Astrocyte (in vitro differentiated cells and primary cell): ENCODE results near the gene ACTN1. TPM values are rescaled to one million over a fixed set of nuclear protein-coding genes. Genes with fewer than 3 reads are reported as not detected.

Experiments
- DNase-seq: peaks from one replicate; pipeline ENCODE4 v3.0.0-alpha.2; 2010; ENCODE audit warnings: low read depth
- FAIRE-seq: peaks from 2 replicates; lab custom pipeline; 2011; peaks lifted over from hg19 to GRCh38; lab: Jason Lieb, UNC
- H2AFZ ChIP-seq: 2 replicates; pipeline ENCODE4 v1.6.0; 2012; ENCODE audit warnings: low read depth, low read length, inconsistent platforms
- H3K27ac ChIP-seq: 2 replicates; pipeline ENCODE4 v1.5.1; 2011; ENCODE audit warnings: low read depth, low read length, inconsistent platforms
- H3K27me3 ChIP-seq: 2 replicates; pipeline ENCODE4 v1.6.0; 2011; ENCODE audit warnings: low read length, inconsistent platforms; ENCODE audit not compliant: insufficient read depth
- H3K36me3 ChIP-seq: 2 replicates; pipeline ENCODE4 v1.5.1; 2011; ENCODE audit warnings: low read length, inconsistent platforms; ENCODE audit not compliant: insufficient read depth
- H3K4me1 ChIP-seq: 2 replicates; pipeline ENCODE4 v1.5.1; 2011; ENCODE audit warnings: low read length, inconsistent platforms; ENCODE audit not compliant: insufficient read depth
- H3K4me2 ChIP-seq: 2 replicates; pipeline ENCODE4 v1.6.0; 2012; ENCODE audit warnings: low read length, inconsistent platforms
- H3K4me3 ChIP-seq: 2 replicates; pipeline ENCODE4 v1.5.1; 2011; ENCODE audit warnings: low read depth, mild to moderate bottlenecking, low read length, inconsistent platforms; ENCODE audit not compliant: insufficient read depth
- H3K79me2 ChIP-seq: 2 replicates; pipeline ENCODE4 v1.6.0; 2012; ENCODE audit warnings: mild to moderate bottlenecking, low read length, inconsistent platforms; ENCODE audit not compliant: insufficient read depth
- H3K9ac ChIP-seq: 2 replicates; pipeline ENCODE4 v1.6.0; 2012; ENCODE audit warnings: mild to moderate bottlenecking, low read length, inconsistent platforms
- H3K9me3 ChIP-seq: 2 replicates; pipeline ENCODE4 v1.5.1; 2012; ENCODE audit warnings: low read depth, mild to moderate bottlenecking, low read length, inconsistent platforms; ENCODE audit not compliant: insufficient read depth
- H4K20me1 ChIP-seq: 2 replicates; pipeline ENCODE4 v1.6.0; 2012; ENCODE audit warnings: low read length, inconsistent platforms; ENCODE audit not compliant: insufficient read depth
- H3K27ac Mint-ChIP-seq: one replicate; pipeline ENCODE4 v1.8.0; 2021; ENCODE audit warnings: mild to moderate bottlenecking, mixed read lengths; ENCODE audit not compliant: unreplicated experiment
- H3K27me3 Mint-ChIP-seq: one replicate; pipeline ENCODE4 v1.8.0; 2021; ENCODE audit warnings: low read depth, mixed read lengths; ENCODE audit not compliant: unreplicated experiment
- H3K36me3 Mint-ChIP-seq: one replicate; pipeline ENCODE4 v1.8.0; 2021; ENCODE audit warnings: low read depth, mixed read lengths; ENCODE audit not compliant: unreplicated experiment
- H3K4me1 Mint-ChIP-seq: one replicate; pipeline ENCODE4 v1.8.0; 2021; ENCODE audit warnings: low read depth, mixed read lengths; ENCODE audit not compliant: unreplicated experiment
- H3K4me3 Mint-ChIP-seq: one replicate; pipeline ENCODE4 v1.8.0; 2021; ENCODE audit warnings: mild to moderate bottlenecking, moderate library complexity, mixed read lengths; ENCODE audit not compliant: unreplicated experiment
- H3K9me3 Mint-ChIP-seq: one replicate; pipeline ENCODE4 v1.8.0; 2021; ENCODE audit warnings: mild to moderate bottlenecking, mixed read lengths; ENCODE audit not compliant: unreplicated experiment
- EZH2 ChIP-seq: IDR thresholded peaks from 2 replicates; pipeline ENCODE4 v1.6.1; 2012; ENCODE audit warnings: mild to moderate bottlenecking, low read length, inconsistent platforms; ENCODE audit not compliant: insufficient read depth
- total RNA-seq: library from RNA; stranded (reverse); gene quantifications from 2 replicates; pipeline ENCODE4 v1.2.1, GENCODE V29; 2021
- TF ChIP-seq, protein P1 (sequence below): IDR thresholded peaks from 2 replicates; pipeline ENCODE4 v1.5.1; 2011; ENCODE audit warnings: low read depth, mild to moderate bottlenecking, inconsistent platforms, low read length, moderate library complexity; ENCODE audit not compliant: insufficient read depth

Gene ACTN1
- total RNA-seq, 1 donor from 2014 or later, result 1,163 TPM

DNA sequence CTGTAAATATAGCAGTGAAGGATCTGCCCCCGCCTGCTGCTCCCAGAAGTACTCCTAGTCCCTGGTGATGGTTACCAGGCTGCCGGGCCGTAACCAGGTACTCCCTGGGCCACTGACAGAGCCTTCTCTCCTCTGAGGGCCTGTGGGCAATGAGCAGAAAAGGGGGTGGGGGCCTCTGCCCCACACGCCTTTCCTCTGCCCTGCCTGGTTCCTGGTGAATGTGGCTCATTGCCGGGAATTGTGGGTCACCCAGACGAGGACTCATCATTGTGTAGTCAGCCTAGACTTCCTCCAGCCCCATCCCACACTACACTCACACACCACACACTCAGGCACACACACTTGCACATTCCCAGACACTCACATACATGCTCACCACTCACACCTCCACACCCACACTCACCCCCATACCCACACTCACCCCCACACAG, 35.7 kb upstream of the ACTN1 start:
- Mint-ChIP-seq H3K4me3 (no peak overlapping the region), H3K36me3 (no peaks in the 10 kb centered on the region), H3K4me1 (peaks cover 32% of the 10 kb centered on the region), H3K27ac (peak overlapping the region; percentile 73), H3K27me3 (no peaks in the 10 kb centered on the region), H3K9me3 (no peaks in the 10 kb centered on the region)
- peak overlapping the region; percentile 36 for H2AFZ ChIP-seq
- no peak overlapping the region for H3K27ac ChIP-seq
- TF ChIP-seq, protein P1, sequence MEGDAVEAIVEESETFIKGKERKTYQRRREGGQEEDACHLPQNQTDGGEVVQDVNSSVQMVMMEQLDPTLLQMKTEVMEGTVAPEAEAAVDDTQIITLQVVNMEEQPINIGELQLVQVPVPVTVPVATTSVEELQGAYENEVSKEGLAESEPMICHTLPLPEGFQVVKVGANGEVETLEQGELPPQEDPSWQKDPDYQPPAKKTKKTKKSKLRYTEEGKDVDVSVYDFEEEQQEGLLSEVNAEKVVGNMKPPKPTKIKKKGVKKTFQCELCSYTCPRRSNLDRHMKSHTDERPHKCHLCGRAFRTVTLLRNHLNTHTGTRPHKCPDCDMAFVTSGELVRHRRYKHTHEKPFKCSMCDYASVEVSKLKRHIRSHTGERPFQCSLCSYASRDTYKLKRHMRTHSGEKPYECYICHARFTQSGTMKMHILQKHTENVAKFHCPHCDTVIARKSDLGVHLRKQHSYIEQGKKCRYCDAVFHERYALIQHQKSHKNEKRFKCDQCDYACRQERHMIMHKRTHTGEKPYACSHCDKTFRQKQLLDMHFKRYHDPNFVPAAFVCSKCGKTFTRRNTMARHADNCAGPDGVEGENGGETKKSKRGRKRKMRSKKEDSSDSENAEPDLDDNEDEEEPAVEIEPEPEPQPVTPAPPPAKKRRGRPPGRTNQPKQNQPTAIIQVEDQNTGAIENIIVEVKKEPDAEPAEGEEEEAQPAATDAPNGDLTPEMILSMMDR, result no peak
- TF ChIP-seq EZH2, result no peak
- H3K9me3 ChIP-seq, result no peaks in the 10 kb centered on the region
- no peaks in the 10 kb centered on the region for H4K20me1 ChIP-seq
- H3K4me3 ChIP-seq, result no peak overlapping the region
- H3K4me1 ChIP-seq, result peaks cover 11% of the 10 kb centered on the region
- H3K9ac ChIP-seq, result no peak overlapping the region
- no peaks in the 10 kb centered on the region for H3K36me3 ChIP-seq
- H3K79me2 ChIP-seq, result no peaks in the 10 kb centered on the region
- no peak overlapping the region for H3K4me2 ChIP-seq
- no peaks in the 10 kb centered on the region for H3K27me3 ChIP-seq
- no peak for FAIRE-seq
- peak; percentile 64 for DNase-seq

GRCh38 chr14:69013943-69014782, 35.1 kb upstream of the ACTN1 start:
- Histone ChIP-seq H3K4me3 (no peak overlapping the region), H2AFZ (peak overlapping the region; percentile 15), H3K9me3 (no peaks in the 10 kb centered on the region), H3K27ac (no peak overlapping the region), H3K79me2 (no peaks in the 10 kb centered on the region), H3K36me3 (no peaks in the 10 kb centered on the region), H3K4me2 (no peak overlapping the region), H3K9ac (no peak overlapping the region), H3K27me3 (no peaks in the 10 kb centered on the region), H3K4me1 (peaks cover 11% of the 10 kb centered on the region), H4K20me1 (no peaks in the 10 kb centered on the region)
- peaks cover 30% of the 10 kb centered on the region for H3K4me1 Mint-ChIP-seq
- H3K9me3 Mint-ChIP-seq, result no peaks in the 10 kb centered on the region
- no peak for TF ChIP-seq EZH2
- TF ChIP-seq, protein P1, result no peak
- H3K36me3 Mint-ChIP-seq, result no peaks in the 10 kb centered on the region
- FAIRE-seq (no peak), DNase-seq (no peak)
- peak overlapping the region; percentile 73 for H3K27ac Mint-ChIP-seq
- no peak overlapping the region for H3K4me3 Mint-ChIP-seq
- no peaks in the 10 kb centered on the region for H3K27me3 Mint-ChIP-seq
